DOHH2 (cell line): ENCODE results near the gene P2RX7.

Source experiments
- EZH2phosphoT487 ChIP-seq: fragments of 200-600 bp; sonication (generic); IDR thresholded peaks from 2 replicates; pipeline ENCODE4 v1.6.1; 2017; ENCODE audit warnings: borderline replicate concordance, mild to moderate bottlenecking, antibody characterized with exemption, low read length, moderate library complexity, mixed read lengths
- TF ChIP-seq, protein P1 (sequence below): fragments of 200-600 bp; sonication (generic); IDR thresholded peaks from one replicate; pipeline ENCODE4 v1.5.1; 2014; ENCODE audit warnings: antibody characterized with exemption, mild to moderate bottlenecking, low read depth, low read length; ENCODE audit not compliant: poor library complexity, severe bottlenecking

DNA sequence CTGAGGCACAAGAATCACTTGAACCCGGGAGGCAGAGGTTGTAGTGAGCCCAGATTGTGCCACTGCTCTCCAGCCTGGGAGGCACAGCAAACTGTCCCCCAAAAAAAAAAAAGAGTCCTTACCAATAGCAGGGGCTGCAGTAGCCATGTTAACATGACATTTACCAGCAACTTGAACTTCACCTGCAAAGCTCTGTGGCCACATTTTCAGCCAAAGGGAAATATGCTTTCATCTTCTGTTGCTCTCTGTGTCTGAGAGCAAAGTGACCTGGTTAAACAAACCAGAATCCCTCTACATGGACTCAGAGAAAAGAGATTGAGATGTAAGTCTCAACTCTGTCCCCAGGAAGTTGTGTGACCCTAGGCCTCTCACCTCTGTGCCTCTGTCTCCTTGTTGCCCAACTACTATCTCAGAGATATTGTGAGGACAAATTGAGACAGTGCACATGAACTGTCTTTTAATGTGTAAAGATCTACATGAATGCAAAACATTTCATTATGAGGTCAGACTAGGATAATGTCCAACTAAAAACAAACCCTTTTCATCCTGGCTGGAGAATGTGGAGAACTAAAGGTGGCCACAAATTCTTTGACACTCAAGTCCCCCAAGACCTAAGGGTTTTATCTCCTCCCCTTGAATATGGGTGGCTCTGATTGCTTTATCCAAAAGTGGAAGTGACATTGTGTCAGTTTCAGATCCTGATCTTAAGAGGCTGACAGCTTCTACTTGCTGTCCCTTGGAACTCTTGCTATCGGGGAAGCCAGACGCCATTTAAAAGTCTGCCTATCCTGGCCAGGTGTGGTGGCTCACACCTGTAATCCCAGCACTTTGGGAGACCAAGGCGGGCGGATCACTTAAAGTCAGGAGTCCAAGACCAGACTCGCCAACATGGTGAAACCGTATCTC, 52.6 kb downstream of the P2RX7 start:
- TF ChIP-seq, protein P1, sequence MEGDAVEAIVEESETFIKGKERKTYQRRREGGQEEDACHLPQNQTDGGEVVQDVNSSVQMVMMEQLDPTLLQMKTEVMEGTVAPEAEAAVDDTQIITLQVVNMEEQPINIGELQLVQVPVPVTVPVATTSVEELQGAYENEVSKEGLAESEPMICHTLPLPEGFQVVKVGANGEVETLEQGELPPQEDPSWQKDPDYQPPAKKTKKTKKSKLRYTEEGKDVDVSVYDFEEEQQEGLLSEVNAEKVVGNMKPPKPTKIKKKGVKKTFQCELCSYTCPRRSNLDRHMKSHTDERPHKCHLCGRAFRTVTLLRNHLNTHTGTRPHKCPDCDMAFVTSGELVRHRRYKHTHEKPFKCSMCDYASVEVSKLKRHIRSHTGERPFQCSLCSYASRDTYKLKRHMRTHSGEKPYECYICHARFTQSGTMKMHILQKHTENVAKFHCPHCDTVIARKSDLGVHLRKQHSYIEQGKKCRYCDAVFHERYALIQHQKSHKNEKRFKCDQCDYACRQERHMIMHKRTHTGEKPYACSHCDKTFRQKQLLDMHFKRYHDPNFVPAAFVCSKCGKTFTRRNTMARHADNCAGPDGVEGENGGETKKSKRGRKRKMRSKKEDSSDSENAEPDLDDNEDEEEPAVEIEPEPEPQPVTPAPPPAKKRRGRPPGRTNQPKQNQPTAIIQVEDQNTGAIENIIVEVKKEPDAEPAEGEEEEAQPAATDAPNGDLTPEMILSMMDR: no peak
- TF ChIP-seq EZH2phosphoT487: no peak
